Measurements from ENCODE around the gene TEX10.

The TEX10 gene

GRCh38 chr9:100285080-100285479 lies 67.7 kb downstream of the TEX10 start:
- DNase-seq (ENCODE audit: low spot score) = no peak

GRCh38 chr9:100284247-100284646 lies 68.5 kb downstream of the TEX10 start:
- DNase-seq (ENCODE audit: low spot score) = no peak

- DNase-seq (ENCODE audit: low spot score) = no peak
Measured at GRCh38 chr9:100282388-100282719, 70.4 kb downstream of the TEX10 start.

GRCh38 chr9:100281676-100282387 lies 70.9 kb downstream of the TEX10 start:
- DNase-seq (ENCODE audit: low spot score) = no peak

GRCh38 chr9:100281066-100281465 lies 71.7 kb downstream of the TEX10 start:
- no peak for DNase-seq (ENCODE audit: low spot score)

GRCh38 chr9:100277166-100277979 lies 75.4 kb downstream of the TEX10 start:
- DNase-seq (ENCODE audit: low spot score) = peak; percentile 81

GRCh38 chr9:100269656-100270055 lies 83.1 kb downstream of the TEX10 start:
- DNase-seq (ENCODE audit: low spot score) = no peak

GRCh38 chr9:100268271-100268670 lies 84.5 kb downstream of the TEX10 start:
- DNase-seq (ENCODE audit: low spot score) = no peak

- no peak for DNase-seq (ENCODE audit: low spot score)
Measured at GRCh38 chr9:100267211-100267610, 85.5 kb downstream of the TEX10 start.

All from kidney tubule cell (primary cell).